ENCODE results near the gene SHC4.

The SHC4 gene

GRCh38 chr15:48989170-48989569 lies 25.5 kb upstream of the SHC4 start:
- in situ Hi-C loops (cut with MboI; ENCODE audit: low pct_unique_long_range_greater_than_20kb, low sequenced_read_pairs, unreplicated experiment), result no loop called here
- DNase-seq (ENCODE audit: low spot score), result no peak
- TF ChIP-seq, protein P1, sequence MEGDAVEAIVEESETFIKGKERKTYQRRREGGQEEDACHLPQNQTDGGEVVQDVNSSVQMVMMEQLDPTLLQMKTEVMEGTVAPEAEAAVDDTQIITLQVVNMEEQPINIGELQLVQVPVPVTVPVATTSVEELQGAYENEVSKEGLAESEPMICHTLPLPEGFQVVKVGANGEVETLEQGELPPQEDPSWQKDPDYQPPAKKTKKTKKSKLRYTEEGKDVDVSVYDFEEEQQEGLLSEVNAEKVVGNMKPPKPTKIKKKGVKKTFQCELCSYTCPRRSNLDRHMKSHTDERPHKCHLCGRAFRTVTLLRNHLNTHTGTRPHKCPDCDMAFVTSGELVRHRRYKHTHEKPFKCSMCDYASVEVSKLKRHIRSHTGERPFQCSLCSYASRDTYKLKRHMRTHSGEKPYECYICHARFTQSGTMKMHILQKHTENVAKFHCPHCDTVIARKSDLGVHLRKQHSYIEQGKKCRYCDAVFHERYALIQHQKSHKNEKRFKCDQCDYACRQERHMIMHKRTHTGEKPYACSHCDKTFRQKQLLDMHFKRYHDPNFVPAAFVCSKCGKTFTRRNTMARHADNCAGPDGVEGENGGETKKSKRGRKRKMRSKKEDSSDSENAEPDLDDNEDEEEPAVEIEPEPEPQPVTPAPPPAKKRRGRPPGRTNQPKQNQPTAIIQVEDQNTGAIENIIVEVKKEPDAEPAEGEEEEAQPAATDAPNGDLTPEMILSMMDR (IDR thresholded peaks at IDR 0.05; ENCODE audit: extremely low read depth, insufficient read depth, missing control alignments), result no peak

DNA sequence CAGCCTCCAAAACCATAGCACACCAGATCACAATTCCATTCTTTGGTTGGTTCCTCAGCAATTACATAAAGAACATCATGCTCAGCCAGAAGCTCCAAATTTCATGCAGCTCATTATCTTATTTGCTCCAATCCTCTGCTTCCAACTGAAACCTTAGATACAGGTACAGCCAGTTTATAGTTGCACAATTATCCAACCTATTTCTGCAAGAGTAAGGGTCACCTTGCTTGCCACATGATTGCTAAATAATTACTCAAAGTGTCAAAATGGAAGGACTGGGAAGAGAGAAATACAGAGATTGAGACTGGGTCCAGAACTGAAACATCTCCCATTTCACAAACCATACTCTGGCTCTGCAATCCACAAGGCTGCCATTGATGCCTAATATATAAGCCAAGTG lies 23.4 kb upstream of the SHC4 start:
- no peak for DNase-seq (ENCODE audit: low spot score)
- in situ Hi-C loops (cut with MboI; ENCODE audit: low pct_unique_long_range_greater_than_20kb, low sequenced_read_pairs, unreplicated experiment), result no loop called here
- TF ChIP-seq, protein P1 (IDR thresholded peaks at IDR 0.05; ENCODE audit: extremely low read depth, insufficient read depth, missing control alignments), result no peak

DNA sequence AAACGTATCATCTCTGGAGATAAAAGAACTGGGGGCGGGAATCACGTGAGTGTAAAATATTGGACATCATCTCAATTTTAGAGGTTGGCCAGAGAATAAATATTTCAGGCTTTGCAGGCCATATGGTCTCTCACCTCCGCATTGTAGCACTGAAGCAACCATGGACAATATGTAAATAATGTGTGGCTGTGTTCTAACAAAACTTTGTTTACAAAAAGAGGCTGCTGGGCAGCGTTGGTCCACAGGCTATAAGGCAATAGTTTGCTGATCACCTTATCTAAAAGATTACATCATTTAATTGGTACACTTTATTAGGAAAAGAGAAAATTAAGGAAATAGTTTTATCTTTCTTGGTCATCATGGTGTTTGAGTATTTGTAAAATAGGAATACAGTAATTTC lies 22.5 kb upstream of the SHC4 start:
- TF ChIP-seq, protein P1 (IDR thresholded peaks at IDR 0.05; ENCODE audit: extremely low read depth, insufficient read depth, missing control alignments), result no peak
- in situ Hi-C loops (cut with MboI; ENCODE audit: low pct_unique_long_range_greater_than_20kb, low sequenced_read_pairs, unreplicated experiment), result no loop called here
- DNase-seq (ENCODE audit: low spot score), result no peak

DNA sequence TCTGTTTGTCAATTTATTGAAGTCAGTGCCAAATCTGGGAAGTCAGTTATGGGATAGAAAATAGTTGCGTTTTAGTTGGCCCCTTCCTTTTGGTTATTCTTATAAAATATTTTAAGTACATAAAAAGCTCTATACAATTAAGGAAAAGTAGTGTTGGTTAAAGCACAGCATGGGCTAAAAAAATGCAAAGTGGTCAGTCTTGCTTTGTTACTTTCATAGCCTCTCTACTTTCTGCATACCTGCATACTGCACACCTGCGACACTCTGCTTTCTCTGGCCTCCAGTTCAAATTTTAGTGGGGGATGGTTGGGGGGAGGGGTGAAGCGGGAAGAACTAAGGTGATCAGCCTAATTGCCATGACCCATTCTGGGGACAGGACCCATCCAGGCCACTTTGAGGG lies 21.8 kb upstream of the SHC4 start:
- TF ChIP-seq, protein P1 (IDR thresholded peaks at IDR 0.05; ENCODE audit: extremely low read depth, insufficient read depth, missing control alignments), result no peak
- no peak for DNase-seq (ENCODE audit: low spot score)

GRCh38 chr15:48984811-48985352 lies 21.2 kb upstream of the SHC4 start:
- TF ChIP-seq, protein P1 (IDR thresholded peaks at IDR 0.05; ENCODE audit: extremely low read depth, insufficient read depth, missing control alignments), result no peak
- DNase-seq (ENCODE audit: low spot score), result no peak
- in situ Hi-C loops (cut with MboI; ENCODE audit: low pct_unique_long_range_greater_than_20kb, low sequenced_read_pairs, unreplicated experiment), result no loop called here

More for the DNA sequence above, 21.8 kb upstream of the SHC4 start:
- in situ Hi-C loops (cut with MboI; ENCODE audit: low pct_unique_long_range_greater_than_20kb, low sequenced_read_pairs, unreplicated experiment), result no loop called here

DNA sequence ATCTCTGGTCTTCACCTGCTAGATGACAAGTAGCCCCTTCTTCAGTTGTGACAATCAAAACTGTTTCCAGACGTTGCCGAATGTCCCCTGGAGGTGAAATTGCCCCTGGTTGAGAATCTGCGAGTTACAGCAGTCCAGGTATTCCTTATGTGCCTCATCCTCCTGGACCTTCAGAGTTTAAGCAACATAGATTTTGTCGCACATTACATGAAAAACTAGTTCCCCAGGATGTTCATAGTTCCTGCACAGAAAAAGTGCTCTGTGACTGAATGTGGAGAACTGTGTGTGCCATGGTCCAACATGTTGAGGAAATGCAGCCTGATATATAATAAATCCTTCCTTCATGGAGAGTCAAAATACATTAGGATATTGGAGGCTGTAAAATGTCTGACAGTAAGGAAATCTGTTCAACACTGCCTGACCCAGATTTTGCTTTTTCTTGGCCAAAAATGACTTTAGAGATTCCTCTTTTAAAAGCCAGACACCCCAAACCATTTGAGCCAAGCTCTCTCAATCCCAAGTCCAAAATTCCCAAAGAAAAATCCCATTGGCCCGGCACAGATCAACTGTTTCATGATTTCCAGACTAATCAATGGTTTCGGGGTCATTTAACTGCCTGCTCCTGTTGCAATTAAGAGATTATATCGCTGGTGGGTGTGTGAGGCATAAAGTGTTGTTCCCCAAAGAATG lies 20.4 kb upstream of the SHC4 start:
- in situ Hi-C loops (cut with MboI; ENCODE audit: low pct_unique_long_range_greater_than_20kb, low sequenced_read_pairs, unreplicated experiment), result no loop called here
- TF ChIP-seq, protein P1 (IDR thresholded peaks at IDR 0.05; ENCODE audit: extremely low read depth, insufficient read depth, missing control alignments), result no peak
- no peak for DNase-seq (ENCODE audit: low spot score)

Measured in GM13977 (cell line).